GM19324 (cell line): ENCODE data around the gene SOX11.

Source experiments
- ATAC-seq: cut with Tn5 transposase; IDR thresholded peaks from one replicate; pipeline ENCODE4 v1.9.1; 2021; ENCODE audit warnings: mild to moderate bottlenecking, moderate library complexity; ENCODE audit not compliant: unreplicated experiment, low FRiP score

The SOX11 gene

GRCh38 chr2:5691221-5691984 is 781 bp upstream of the SOX11 start:
- ATAC-seq: no peak

DNA sequence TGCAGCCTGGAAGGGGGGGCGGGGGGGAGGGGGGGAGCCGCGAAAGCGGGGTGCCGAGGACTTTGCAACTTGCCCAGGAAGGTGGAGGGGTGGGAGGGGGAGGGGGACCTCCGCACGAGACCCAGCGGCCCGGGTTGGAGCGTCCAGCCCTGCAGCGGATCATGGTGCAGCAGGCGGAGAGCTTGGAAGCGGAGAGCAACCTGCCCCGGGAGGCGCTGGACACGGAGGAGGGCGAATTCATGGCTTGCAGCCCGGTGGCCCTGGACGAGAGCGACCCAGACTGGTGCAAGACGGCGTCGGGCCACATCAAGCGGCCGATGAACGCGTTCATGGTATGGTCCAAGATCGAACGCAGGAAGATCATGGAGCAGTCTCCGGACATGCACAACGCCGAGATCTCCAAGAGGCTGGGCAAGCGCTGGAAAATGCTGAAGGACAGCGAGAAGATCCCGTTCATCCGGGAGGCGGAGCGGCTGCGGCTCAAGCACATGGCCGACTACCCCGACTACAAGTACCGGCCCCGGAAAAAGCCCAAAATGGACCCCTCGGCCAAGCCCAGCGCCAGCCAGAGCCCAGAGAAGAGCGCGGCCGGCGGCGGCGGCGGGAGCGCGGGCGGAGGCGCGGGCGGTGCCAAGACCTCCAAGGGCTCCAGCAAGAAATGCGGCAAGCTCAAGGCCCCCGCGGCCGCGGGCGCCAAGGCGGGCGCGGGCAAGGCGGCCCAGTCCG is 540 bp downstream of the SOX11 start:
- no peak for ATAC-seq

DNA sequence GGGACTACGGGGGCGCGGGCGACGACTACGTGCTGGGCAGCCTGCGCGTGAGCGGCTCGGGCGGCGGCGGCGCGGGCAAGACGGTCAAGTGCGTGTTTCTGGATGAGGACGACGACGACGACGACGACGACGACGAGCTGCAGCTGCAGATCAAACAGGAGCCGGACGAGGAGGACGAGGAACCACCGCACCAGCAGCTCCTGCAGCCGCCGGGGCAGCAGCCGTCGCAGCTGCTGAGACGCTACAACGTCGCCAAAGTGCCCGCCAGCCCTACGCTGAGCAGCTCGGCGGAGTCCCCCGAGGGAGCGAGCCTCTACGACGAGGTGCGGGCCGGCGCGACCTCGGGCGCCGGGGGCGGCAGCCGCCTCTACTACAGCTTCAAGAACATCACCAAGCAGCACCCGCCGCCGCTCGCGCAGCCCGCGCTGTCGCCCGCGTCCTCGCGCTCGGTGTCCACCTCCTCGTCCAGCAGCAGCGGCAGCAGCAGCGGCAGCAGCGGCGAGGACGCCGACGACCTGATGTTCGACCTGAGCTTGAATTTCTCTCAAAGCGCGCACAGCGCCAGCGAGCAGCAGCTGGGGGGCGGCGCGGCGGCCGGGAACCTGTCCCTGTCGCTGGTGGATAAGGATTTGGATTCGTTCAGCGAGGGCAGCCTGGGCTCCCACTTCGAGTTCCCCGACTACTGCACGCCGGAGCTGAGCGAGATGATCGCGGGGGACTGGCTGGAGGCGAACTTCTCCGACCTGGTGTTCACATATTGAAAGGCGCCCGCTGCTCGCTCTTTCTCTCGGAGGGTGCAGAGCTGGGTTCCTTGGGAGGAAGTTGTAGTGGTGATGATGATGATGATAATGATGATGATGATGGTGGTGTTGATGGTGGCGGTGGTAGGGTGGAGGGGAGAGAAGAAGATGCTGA is 1.4 kb downstream of the SOX11 start:
- ATAC-seq: no peak

DNA sequence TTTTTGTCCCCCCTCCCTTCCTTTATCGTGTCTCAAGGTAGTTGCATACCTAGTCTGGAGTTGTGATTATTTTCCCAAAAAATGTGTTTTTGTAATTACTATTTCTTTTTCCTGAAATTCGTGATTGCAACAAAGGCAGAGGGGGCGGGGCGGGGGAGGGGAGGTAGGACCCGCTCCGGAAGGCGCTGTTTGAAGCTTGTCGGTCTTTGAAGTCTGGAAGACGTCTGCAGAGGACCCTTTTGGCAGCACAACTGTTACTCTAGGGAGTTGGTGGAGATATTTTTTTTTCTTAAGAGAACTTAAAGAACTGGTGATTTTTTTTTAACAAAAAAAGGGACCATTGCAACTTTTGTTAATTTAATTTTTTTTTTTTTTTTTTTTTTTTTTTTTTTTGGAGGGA is 2.1 kb downstream of the SOX11 start:
- ATAC-seq: no peak

- ATAC-seq: no peak
These were observed 3.6 kb downstream of the SOX11 start for GRCh38 chr2:5695654-5696403.

DNA sequence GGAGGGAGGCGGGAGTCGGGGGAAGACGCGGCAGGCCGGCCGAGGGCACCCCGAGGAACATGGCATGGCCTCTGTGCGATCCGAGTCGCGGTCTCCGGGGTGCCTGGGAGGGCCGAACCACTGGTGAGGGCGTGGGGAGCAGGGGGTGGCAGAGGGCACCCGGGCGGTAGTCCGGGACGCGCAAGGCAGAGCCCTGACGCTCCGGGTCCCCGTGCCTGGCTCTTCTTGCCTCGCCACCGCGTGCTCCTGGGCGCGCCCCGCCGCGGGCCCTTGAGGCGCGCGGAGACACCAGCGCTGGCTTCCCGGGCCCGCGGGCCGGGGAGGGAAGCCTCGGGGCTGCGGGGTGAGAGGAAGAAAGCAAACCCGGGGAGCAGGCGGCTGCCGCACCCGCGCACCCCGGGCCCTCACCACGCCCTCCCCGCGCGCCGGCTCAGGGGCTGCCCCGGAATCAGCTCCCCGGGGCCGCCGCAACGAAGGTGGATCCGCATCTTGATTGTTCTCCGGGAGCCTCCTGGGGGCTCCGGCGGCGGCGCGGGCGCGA is 4.3 kb downstream of the SOX11 start:
- ATAC-seq: no peak

DNA sequence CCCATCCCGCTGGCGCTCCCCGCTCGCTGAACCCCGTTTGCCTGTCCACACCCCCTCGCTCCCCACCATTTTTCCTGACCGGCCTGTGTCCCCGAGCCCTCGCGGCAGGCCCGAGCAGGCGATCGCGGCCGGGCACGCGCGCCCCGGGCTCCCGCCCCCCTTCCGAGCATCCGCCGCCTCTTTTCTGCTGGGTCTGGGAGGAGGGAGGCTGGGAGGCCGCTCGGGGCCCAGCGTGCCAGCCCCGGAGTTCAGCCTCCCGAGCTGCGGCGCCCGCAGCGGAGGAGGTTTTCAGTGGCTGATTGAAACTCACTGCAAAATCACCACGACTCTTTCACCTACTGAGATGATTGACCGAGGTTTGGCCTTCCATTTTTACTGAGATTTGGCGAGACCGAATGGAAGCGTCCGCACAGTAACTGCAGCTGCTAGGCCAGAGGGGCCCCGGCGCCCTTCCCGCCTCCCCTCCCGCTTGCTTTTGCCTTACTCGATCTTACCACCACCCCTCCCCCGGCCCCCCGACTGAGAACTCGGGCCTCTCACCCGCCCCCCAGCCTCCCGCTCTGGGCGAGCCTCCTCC is 4.8 kb downstream of the SOX11 start:
- ATAC-seq: no peak

DNA sequence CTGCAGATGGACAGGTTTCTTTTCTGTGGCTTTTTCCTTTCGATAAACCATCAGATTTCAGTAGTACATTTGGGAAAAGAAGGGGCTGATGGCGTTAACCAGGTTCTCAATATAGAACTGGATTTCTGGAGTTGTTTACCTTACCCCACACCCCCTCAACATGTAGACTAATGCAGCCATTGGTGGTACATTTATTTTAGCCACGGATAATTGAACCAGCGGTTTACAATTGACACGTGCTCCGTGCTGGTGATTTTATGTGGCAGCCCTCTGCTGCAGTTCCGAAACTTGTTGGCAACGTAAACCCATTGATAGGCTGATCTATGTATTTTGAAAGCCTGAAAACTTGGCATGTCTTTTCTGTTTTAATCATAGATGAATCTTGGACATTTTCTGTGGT is 5.4 kb downstream of the SOX11 start:
- no peak for ATAC-seq

DNA sequence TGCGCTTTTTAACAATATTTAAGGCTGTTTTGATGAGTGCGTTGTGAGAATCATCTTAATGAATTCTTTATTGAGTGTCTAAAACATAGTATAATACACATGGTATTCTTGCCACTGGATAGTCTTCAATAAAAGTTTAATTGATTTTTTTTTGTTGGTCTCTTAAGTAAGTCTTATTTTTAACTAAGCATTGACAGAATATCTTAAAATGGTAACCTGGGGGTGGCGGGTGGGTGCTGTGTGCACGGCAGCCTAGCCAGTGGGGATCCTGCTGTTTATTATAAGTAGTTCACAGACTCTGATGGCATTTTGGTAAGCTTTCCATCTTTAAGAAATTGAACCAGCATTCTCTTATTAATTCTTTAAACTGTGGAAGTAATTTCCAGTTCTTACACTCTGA is 6.0 kb downstream of the SOX11 start:
- no peak for ATAC-seq

- ATAC-seq: no peak
These were observed 7.8 kb downstream of the SOX11 start for GRCh38 chr2:5699963-5700362.

DNA sequence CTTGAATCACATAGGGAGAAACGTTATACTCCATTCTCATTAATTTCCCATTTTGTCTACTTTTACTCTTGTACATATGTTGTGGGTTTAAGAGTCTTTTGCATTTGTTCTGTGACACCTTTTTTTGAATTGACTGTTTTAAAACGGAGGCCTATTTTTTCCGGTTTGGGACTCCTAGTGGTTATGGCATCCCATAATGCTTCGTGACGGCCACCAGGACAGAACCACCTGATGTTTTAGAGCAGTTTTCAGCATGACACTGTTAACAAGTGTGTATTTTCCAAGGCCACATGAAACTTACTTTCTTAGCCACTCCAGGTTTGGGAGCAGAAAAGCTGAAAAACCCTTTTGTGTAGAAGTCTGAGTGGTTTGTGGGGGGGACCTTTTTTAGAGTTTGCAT is 8.4 kb downstream of the SOX11 start:
- ATAC-seq: no peak

- no peak for ATAC-seq
These were observed 9.1 kb downstream of the SOX11 start for GRCh38 chr2:5701266-5701665.

- ATAC-seq: no peak
These were observed 11.0 kb downstream of the SOX11 start for GRCh38 chr2:5703166-5703565.

- ATAC-seq: no peak
These were observed 13.3 kb downstream of the SOX11 start for GRCh38 chr2:5705490-5705889.

DNA sequence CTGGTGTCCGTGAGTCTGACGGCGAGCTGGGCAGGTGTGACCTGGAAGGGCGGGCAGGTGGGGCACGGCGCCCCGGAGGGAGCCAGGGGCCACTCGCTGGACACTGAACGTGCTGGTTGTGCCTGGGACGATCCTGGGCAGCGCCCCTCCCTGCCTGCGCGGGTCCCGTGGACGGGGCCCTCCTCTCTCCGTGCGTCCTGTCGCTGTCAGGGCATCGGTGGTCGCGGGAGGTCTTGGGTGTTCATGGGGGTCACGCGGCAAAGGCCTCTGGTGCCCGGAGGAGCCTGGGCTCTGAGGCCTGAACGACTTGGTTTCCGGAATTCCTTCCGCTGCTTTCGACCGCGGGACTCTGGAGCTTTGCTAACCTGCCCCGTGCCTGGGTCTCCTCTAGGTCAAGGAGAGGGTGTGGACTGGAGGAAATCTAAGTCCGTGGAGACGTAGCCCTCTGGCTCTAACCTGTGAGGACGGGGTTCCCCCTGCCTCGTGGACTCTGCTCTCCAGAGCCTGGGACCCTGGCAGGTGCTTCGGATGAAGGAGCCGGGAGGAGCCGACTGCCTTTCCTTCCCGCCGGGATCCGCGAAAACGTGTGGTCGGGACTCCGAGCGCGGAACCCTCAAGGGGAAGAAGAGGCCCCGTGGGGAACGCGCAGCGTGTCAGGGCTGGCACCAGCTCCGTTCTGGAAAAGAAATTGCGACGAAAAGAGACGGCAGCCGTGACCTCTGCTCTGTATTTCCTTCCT is 14.7 kb downstream of the SOX11 start:
- no peak for ATAC-seq

GRCh38 chr2:5710615-5711014 is 18.4 kb downstream of the SOX11 start:
- no peak for ATAC-seq

DNA sequence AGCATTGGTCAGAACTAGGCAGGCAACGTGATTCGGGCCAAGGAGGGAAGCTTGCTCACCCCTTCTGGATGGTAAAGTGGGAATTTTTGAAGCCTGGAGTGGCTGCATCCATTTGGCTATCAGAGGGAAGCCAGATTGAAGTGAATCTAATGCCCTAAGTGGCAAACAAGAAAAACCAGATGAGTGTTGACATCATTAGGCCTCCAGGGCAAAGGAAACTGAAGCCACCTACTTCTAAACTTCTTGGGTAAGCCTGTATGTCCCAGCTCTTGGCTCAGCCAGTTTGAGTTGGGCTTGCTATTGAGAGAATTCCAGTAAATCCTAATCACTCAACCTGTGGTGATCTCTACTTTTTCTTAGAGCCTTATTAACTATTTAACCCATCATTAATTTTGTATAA is 20.9 kb downstream of the SOX11 start:
- ATAC-seq: no peak

DNA sequence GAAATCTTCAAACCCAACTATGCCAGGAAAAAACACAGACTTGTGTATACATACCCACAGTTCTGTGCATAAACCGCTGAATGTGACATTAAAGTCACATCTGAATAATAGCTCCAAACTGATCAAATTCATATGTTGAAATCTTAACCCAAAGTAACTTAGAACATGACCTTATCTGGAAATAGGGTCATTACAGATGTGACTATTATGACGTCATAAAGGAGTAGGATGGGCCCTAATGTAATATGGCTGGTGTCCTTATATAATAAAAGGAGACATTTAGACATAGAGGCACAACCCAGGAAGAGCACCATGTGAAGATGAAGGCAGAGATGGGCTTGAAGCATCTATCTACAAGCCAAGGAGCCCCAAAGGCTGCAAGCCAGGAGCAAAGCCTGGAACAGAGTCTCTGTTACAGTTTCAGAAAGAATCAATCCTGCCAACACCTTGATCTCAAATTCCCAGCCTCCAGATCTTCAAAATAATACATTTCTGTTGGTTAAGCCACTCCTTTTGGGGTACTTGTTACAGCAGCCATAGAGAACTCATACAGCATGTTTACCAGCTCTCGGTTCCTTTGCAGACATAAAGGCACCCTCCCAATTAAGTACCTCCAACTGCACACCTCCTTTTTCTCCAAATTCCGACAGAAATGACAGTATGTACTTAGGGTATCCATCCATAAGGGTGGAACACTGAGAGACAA is 27.6 kb downstream of the SOX11 start:
- ATAC-seq: no peak

- no peak for ATAC-seq
These were observed 28.2 kb downstream of the SOX11 start for GRCh38 chr2:5720426-5720825.
